HEK293T (cell line): ENCODE data around the gene RNF43.

Experiments
- BHLHE40 ChIP-seq: fragments of 450-650 bp; IDR thresholded peaks from 2 replicates; pipeline ENCODE4 v1.6.1; 2016; ENCODE audit warnings: mild to moderate bottlenecking, moderate library complexity, borderline replicate concordance
- FOXM1 ChIP-seq: fragments of 450-650 bp; IDR thresholded peaks from 2 replicates; pipeline ENCODE4 v1.6.1; 2017; ENCODE audit warnings: mild to moderate bottlenecking, borderline replicate concordance
- HDGF ChIP-seq: fragments of 450-650 bp; IDR thresholded peaks from 2 replicates; pipeline ENCODE4 v1.6.1; 2017; ENCODE audit warnings: antibody characterized with exemption, borderline replicate concordance
- NFRKB ChIP-seq: fragments of 450-650 bp; IDR thresholded peaks from 2 replicates; pipeline ENCODE4 v1.6.1; 2016; ENCODE audit warnings: mild to moderate bottlenecking, moderate library complexity
- TARDBP ChIP-seq: fragments of 450-650 bp; IDR thresholded peaks from 2 replicates; pipeline ENCODE4 v1.6.1; 2016

- TF ChIP-seq HDGF (no peak), TARDBP (no peak), NFRKB (no peak), FOXM1 (no peak), BHLHE40 (no peak)
Observed at GRCh38 chr17:58421711-58422110, 4.4 kb upstream of the RNF43 start.
